OCI-LY1 (cell line): ENCODE results near the gene ECPAS.

Experiments used
- EZH2 ChIP-seq: fragments of 200-600 bp; sonication (generic), shearing (Covaris generic); IDR thresholded peaks from 2 replicates; pipeline ENCODE4 v1.8.0; 2017; ENCODE audit warnings: borderline replicate concordance, mixed run types, mild to moderate bottlenecking, antibody characterized with exemption, low read length, moderate library complexity, mixed read lengths
- TF ChIP-seq, protein P1 (sequence below): fragments of 200-600 bp; sonication (generic), shearing (Covaris generic); IDR thresholded peaks from 2 replicates; pipeline ENCODE4 v1.5.1; 2017; ENCODE audit warnings: mild to moderate bottlenecking, antibody characterized with exemption, low read length, moderate library complexity, mixed read lengths

DNA sequence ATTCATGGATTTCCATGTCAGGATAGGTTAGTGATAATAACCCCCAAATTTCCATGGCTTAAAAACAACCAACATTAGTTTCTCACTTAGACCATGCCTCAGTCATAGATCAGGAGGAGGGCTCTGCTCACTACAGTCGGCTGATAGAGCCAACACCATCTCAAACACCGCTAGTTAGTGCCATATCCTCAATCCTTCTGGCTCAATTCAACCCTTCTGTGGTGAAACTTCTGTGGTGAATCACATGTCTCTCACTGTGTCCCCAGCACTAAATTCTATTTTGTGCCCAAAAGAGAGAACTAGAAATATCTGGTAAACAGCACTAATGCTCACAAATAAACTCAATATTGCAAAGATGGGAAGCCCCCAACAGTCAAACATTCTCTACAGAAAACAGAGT lies 21.1 kb downstream of the ECPAS start:
- TF ChIP-seq, protein P1, sequence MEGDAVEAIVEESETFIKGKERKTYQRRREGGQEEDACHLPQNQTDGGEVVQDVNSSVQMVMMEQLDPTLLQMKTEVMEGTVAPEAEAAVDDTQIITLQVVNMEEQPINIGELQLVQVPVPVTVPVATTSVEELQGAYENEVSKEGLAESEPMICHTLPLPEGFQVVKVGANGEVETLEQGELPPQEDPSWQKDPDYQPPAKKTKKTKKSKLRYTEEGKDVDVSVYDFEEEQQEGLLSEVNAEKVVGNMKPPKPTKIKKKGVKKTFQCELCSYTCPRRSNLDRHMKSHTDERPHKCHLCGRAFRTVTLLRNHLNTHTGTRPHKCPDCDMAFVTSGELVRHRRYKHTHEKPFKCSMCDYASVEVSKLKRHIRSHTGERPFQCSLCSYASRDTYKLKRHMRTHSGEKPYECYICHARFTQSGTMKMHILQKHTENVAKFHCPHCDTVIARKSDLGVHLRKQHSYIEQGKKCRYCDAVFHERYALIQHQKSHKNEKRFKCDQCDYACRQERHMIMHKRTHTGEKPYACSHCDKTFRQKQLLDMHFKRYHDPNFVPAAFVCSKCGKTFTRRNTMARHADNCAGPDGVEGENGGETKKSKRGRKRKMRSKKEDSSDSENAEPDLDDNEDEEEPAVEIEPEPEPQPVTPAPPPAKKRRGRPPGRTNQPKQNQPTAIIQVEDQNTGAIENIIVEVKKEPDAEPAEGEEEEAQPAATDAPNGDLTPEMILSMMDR = no peak
- no peak for TF ChIP-seq EZH2
